ENCODE measurements around the gene TRIM14.

- TF ChIP-seq BACH1 (IDR thresholded peaks at IDR 0.05; ENCODE audit: borderline replicate concordance): no peak
- TF ChIP-seq SUZ12 (IDR thresholded peaks at IDR 0.05; ENCODE audit: unreplicated experiment): no peak
- no peak for TF ChIP-seq CTCF (IDR thresholded peaks at IDR 0.05 in 2 of 3, conservative IDR thresholded peaks at IDR 0.05 in 1 of 3; ENCODE audit: control insufficient read depth in 2 of 3, extremely low read depth in 1 of 3, insufficient read depth in 1 of 3, low read depth in 3 of 3, low read length in 3 of 3)
- TF ChIP-seq FOXM1 (IDR thresholded peaks at IDR 0.05; ENCODE audit: low read depth, low read length): no peak
- TF ChIP-seq JUND (IDR thresholded peaks at IDR 0.05; ENCODE audit: low read depth, low read length): no peak
- TF ChIP-seq EP300 (IDR thresholded peaks at IDR 0.05; ENCODE audit: borderline replicate concordance in 1 of 2, control insufficient read depth in 1 of 2, low read depth in 2 of 2, low read length in 2 of 2): no peak
- no peak for TF ChIP-seq SIN3A (IDR thresholded peaks at IDR 0.05; ENCODE audit: low read depth, low read length)
- TF ChIP-seq NBN (IDR thresholded peaks at IDR 0.05): no peak
- TF ChIP-seq SMAD1 (IDR thresholded peaks at IDR 0.05; ENCODE audit: low read depth, partially characterized antibody): no peak
- TF ChIP-seq TBL1XR1 (IDR thresholded peaks at IDR 0.05; ENCODE audit: low read depth, low read length): no peak
Measured at GRCh38 chr9:98066235-98066634, 52.8 kb downstream of the TRIM14 start.
